Measurements from ENCODE around the gene COL13A1.

Gene COL13A1

DNA sequence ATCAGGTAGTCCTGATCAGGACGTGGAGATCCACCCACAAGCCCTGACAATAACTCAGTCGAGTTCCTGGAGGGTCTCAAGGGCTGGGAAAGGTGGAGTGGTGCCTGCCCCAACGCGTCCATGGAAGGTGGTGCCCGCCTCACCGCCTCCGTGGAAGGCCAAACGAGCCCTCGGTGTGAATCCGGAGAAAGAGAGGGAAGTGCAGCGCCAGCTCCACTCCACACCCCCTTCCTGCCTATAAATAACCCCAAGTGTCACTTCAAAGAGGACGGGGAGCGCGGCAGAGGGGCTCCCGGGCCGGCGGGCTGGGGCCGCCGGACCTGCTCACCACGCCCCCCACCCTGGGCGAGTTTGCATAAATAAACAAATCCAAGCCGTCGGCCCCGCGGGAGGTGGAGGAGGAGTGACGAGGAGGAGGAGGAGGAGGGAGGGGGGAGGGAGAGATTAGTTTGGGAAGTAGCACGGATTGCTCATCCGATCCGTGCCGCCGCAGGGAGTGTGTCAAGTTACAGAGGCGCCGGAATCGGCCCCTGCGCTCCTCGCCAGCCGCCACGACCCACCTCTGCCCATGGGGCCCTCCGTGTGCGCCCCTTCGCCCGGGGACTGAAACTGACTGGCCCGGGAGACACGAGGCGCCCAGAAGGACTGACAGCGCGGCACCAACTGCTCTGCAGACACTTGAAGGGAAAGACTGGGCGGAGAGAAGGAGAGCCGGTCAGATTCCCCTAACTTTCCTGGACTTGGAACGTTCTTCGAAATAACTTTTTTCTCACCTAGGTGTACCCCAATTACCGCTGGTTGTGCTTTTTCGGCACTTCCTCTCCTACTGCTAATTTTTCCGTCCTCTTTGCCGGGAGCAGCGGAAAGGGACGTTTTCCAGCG, at the start of gene COL13A1:
Gene COL13A1 (plus strand): TSS at position 473 of the 882 bp plus-strand sequence. CDS start 518 bp downstream, outside the sequence.
- Mint-ChIP-seq H3K36me3 (ENCODE audit: low read depth) (no peaks in the 10 kb centered on the region), H3K27ac (no peak within 1 kb of the TSS), H3K9me3 (no peaks in the 10 kb centered on the region), H3K4me3 (peak within 1 kb of the TSS; percentile 27), H3K4me1 (ENCODE audit: low read depth) (peaks cover 7% of the 10 kb centered on the region), H3K27me3 (peaks cover 75% of the 10 kb centered on the region)
- no peak for DNase-seq

DNA sequence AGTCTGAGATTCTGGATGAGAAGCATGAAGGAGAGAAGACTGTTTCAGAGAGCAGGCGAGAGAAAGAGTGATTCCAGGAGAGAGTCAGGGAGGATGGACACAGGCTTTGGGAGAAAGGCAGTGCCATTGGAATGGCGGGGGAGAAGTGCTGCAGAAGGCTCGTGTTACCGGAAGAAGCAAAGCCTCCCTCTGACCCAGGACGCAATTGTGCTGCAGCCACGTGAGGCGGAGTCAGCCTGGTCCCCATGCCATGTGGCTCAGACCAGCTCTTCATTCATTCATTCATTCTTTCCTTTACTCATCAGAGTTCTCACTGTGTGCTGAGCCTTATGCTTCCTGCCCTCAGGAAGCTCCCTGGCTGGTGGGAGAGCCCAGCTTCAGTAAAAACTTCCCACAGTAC, 49.2 kb upstream of the COL13A1 start:
- no peaks in the 10 kb centered on the region for H3K36me3 Mint-ChIP-seq (ENCODE audit: low read depth)
- peaks cover 36% of the 10 kb centered on the region for H3K27me3 Mint-ChIP-seq
- H3K9me3 Mint-ChIP-seq = no peaks in the 10 kb centered on the region
- H3K4me3 Mint-ChIP-seq = no peak overlapping the region
- no peak overlapping the region for H3K27ac Mint-ChIP-seq
- no peaks in the 10 kb centered on the region for H3K4me1 Mint-ChIP-seq (ENCODE audit: low read depth)
- no peak for DNase-seq

DNA sequence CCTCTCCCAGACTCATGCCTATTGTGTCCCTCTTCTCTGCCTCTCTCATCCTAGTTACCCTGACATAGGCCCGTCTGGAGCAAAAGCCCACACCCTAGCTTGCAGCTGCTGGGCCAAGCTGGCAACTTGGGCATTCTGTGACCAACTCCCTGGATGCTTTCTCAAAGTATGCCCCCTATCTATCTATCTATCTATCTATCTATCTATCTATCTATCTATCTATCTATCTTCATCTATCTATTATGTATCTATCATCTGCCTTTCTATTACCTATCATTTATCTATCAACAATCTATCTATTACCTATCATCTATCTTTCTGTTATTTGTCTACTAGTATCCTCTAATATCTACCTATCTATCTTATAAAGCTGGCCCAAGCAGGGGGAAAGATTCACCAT, 45.4 kb upstream of the COL13A1 start:
- Mint-ChIP-seq H3K36me3 (ENCODE audit: low read depth) (no peaks in the 10 kb centered on the region), H3K27ac (no peak overlapping the region), H3K27me3 (peaks cover 16% of the 10 kb centered on the region), H3K9me3 (no peaks in the 10 kb centered on the region), H3K4me1 (ENCODE audit: low read depth) (no peaks in the 10 kb centered on the region), H3K4me3 (no peak overlapping the region)
- DNase-seq = no peak

DNA sequence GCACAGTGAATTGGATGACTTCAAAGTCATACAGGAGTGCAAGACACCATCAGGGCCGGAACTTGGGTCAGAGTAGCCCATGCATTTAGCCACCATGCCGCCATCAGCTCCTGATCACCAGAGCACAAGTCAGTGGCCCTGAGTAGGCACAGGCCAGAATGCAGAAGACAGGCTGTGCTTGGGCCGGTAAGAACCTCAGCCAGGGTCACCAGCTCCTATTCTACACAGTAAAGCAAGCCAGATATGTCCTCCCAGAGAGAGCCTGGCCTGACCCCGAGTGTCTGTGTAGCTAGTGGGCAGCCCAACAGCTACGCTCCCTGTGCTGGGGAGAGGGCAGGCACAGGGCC, 44.5 kb upstream of the COL13A1 start:
- Mint-ChIP-seq H3K4me3 (no peak overlapping the region), H3K4me1 (ENCODE audit: low read depth) (no peaks in the 10 kb centered on the region), H3K36me3 (ENCODE audit: low read depth) (no peaks in the 10 kb centered on the region), H3K27me3 (peaks cover 10% of the 10 kb centered on the region), H3K9me3 (no peaks in the 10 kb centered on the region), H3K27ac (no peak overlapping the region)
- no peak for DNase-seq

DNA sequence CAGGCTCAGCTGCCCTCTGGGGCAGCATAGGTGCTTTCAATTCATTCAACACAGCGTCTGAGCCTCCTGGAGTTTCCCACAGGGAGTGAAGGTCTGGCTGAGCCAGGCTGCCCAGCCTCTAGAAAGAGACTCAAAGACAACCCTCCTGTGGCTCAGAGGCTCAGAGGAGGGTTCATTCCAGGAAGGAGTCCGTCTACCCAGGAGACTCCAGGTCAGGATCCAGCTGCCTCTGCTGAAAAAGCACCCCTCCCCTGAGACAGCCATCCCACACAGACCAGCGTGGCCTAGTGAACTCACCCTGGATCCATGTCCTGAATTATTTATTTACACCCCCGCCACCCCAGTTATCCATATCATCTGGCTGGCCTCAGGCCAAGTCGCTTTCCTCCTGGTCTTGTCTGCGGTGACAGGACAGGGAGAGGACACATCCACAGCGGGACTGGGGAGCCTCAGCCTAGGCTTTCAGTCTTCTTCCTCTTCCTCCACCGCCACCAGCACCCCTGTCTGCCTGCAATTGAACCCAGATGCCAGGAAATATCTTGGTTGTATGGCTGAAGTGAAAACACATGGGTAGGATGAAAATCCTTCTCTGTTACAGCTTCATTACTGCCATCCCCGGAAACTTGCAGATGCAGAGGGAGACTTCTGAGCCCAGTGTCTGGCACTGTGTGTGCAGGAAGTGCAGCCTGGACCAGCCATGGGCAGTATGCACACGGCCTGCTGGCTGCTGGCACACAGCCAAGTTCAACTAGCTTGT, 44.0 kb upstream of the COL13A1 start:
- Mint-ChIP-seq H3K4me3 (no peak overlapping the region), H3K4me1 (ENCODE audit: low read depth) (no peaks in the 10 kb centered on the region), H3K27me3 (peaks cover 6% of the 10 kb centered on the region), H3K9me3 (no peaks in the 10 kb centered on the region), H3K27ac (no peak overlapping the region), H3K36me3 (ENCODE audit: low read depth) (no peaks in the 10 kb centered on the region)
- DNase-seq = no peak

DNA sequence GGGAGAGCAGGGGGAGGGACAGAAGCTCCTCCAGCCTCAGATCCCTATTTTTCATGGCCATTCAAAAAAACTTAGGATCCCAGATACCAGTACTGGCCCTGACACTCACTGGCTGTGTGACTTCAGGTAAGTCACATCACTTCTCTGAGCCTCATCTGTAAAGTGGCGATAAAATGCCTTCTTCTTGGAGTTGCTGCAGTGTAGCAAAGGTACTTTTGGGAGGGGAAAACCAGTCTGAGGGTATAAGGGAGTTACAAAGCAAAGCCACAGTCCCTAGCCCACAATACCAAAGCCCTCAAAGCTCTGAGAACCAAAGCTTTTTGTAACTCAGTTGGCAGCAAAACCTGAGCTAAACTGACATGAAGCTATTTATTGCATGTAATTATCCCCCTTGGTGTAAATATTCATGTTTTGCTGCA, 43.4 kb upstream of the COL13A1 start:
- Mint-ChIP-seq H3K9me3 (no peaks in the 10 kb centered on the region), H3K27me3 (peaks cover 6% of the 10 kb centered on the region), H3K27ac (no peak overlapping the region), H3K4me3 (no peak overlapping the region), H3K4me1 (ENCODE audit: low read depth) (no peaks in the 10 kb centered on the region), H3K36me3 (ENCODE audit: low read depth) (no peaks in the 10 kb centered on the region)
- no peak for DNase-seq

DNA sequence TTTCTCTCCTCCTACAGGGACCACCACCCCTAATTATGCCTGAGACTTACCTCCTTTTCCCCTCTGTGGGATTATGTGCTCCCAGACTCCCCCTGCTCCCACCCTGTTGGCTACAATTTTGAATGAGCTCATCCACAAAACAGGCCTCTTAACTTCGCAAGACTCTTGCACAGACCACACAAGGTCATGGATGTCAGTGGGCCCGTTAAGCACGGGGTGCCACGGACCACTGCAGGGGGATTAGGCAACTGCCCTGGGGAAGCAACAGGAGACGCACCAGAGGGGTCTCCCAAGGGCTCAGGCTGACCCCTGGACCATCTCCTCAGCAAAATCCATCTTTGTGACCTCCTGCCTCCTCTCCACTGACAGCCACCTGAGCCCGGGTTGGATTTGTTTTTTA, 42.1 kb upstream of the COL13A1 start:
- no peak overlapping the region for H3K27ac Mint-ChIP-seq
- peaks cover 6% of the 10 kb centered on the region for H3K27me3 Mint-ChIP-seq
- H3K4me1 Mint-ChIP-seq (ENCODE audit: low read depth) = no peaks in the 10 kb centered on the region
- DNase-seq = no peak
- no peaks in the 10 kb centered on the region for H3K9me3 Mint-ChIP-seq
- H3K36me3 Mint-ChIP-seq (ENCODE audit: low read depth) = no peaks in the 10 kb centered on the region
- H3K4me3 Mint-ChIP-seq = no peak overlapping the region

DNA sequence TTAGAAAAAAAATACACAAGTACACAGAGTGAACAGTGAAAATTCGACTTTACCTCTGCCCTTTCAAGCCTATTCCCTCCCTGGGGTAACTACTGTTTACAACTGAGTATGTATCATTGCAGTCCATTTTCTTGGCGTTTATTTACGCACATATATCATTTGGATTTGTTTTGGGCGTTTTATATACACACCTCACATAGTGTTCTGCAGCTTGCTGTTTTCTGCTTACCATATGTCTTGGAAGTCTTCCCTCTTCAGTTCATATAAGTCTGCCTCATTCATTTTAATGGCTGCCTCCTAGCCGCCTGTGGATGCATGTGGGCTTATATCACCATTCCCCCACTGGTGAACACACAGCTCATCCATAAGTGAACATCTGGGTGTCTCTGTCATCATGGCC, 41.6 kb upstream of the COL13A1 start:
- Mint-ChIP-seq H3K27ac (no peak overlapping the region), H3K36me3 (ENCODE audit: low read depth) (no peaks in the 10 kb centered on the region), H3K4me3 (no peak overlapping the region), H3K9me3 (no peaks in the 10 kb centered on the region), H3K4me1 (ENCODE audit: low read depth) (no peaks in the 10 kb centered on the region), H3K27me3 (peaks cover 6% of the 10 kb centered on the region)
- no peak for DNase-seq

DNA sequence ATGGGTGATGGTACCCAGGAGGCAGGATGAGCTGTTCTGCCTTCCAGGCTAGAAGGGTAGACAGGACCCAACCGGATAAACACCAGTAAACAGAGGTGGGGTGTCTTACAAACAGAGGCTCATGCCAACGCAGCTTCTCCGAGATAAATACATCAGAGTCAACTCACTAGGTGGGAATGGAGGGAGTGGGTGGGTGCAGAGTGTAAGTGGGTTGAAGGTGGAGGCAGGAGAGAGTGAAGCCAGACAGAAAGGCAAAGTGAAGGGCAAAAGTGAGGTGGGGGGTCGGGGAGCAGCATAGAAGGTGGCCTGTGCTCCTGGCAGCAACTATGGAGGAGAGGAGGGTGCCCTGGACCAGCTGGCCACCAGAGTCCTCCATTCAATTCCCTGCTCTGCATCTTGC, 40.4 kb upstream of the COL13A1 start:
- Mint-ChIP-seq H3K27me3 (peaks cover 6% of the 10 kb centered on the region), H3K4me3 (no peak overlapping the region), H3K36me3 (ENCODE audit: low read depth) (no peaks in the 10 kb centered on the region), H3K9me3 (no peaks in the 10 kb centered on the region), H3K4me1 (ENCODE audit: low read depth) (no peaks in the 10 kb centered on the region), H3K27ac (no peak overlapping the region)
- DNase-seq = no peak

DNA sequence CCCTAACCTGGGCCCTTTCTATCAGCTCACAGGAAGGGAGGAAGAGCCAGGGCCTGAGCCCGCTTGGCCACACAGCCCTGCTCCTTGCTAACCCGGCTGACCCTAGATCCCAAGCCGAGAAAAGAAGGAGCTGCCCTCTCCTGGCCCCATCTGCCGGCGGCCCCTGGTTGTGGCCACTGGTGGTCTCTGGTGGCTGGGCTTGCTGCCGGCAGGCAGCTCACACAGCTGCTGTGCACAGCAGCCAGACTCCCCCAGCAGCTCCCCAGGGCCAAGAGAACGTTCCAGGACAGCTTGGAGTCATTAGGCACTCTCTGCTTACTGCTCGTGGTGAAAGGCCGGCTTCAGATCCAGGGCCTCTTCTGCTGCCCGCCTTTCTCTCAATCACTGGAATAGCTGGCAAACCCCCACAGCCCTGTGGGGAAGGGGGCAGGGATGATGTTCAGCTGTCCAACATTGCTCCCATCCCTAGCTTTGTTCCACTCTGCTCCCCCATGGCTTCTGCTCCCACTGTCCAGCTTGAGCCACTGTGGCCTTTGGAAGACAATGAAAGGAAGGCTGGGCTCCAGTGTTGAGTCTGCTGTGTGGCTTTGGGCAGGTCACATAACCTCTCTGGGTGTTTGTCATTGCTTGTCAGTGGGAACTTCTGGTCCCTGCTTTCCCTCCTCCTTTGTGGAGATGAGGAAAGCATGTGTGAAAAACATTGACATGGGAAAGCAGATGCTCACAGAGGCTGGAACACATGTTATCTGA, 35.4 kb upstream of the COL13A1 start:
- no peaks in the 10 kb centered on the region for H3K36me3 Mint-ChIP-seq (ENCODE audit: low read depth)
- H3K27ac Mint-ChIP-seq = no peak overlapping the region
- H3K9me3 Mint-ChIP-seq = no peaks in the 10 kb centered on the region
- no peaks in the 10 kb centered on the region for H3K4me1 Mint-ChIP-seq (ENCODE audit: low read depth)
- H3K4me3 Mint-ChIP-seq = no peak overlapping the region
- no peak for DNase-seq
- peaks cover 18% of the 10 kb centered on the region for H3K27me3 Mint-ChIP-seq

DNA sequence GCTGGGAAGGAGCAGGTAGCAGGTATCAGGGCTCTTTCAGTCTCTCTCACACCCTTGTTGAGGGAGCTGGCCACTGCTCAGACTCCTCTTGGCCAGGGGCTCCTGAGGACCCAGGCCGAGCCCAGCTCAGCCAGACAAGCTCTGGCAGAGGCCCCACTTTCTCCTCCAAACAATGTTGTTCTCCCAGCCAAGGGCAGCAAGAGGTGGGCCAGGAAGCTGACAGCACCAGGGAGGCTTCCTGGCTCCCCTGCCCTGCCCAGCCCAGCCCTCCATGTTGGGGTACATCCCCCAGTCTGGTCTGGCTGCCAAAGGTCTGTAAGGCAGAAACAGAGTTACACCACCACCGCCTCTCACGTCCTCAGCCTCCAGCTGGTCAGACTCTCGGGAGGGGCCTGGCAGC, 33.9 kb upstream of the COL13A1 start:
- H3K4me1 Mint-ChIP-seq (ENCODE audit: low read depth) = no peaks in the 10 kb centered on the region
- no peak overlapping the region for H3K4me3 Mint-ChIP-seq
- no peak for DNase-seq
- no peaks in the 10 kb centered on the region for H3K9me3 Mint-ChIP-seq
- H3K27me3 Mint-ChIP-seq = peaks cover 17% of the 10 kb centered on the region
- H3K27ac Mint-ChIP-seq = no peak overlapping the region
- no peaks in the 10 kb centered on the region for H3K36me3 Mint-ChIP-seq (ENCODE audit: low read depth)

DNA sequence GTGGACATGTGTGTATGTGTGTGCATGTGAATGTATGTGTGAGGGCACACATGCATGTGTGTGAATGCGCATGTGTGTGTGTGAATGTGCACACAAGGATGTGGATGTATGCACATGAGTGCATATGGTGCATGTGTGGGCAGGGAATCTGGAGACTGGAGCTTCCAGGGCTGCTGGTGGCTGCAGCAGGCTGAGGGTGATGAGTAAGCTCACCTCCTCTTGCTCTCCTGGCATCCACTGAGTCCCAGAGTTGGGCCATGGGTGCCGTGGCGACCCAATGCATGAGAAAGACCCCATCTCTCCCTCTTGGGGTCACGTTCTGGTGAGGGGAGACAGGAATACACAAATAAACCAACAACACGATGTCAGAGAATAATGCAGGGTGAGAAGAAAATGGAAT, 33.3 kb upstream of the COL13A1 start:
- Mint-ChIP-seq H3K27ac (no peak overlapping the region), H3K27me3 (peaks cover 22% of the 10 kb centered on the region), H3K9me3 (no peaks in the 10 kb centered on the region)

DNA sequence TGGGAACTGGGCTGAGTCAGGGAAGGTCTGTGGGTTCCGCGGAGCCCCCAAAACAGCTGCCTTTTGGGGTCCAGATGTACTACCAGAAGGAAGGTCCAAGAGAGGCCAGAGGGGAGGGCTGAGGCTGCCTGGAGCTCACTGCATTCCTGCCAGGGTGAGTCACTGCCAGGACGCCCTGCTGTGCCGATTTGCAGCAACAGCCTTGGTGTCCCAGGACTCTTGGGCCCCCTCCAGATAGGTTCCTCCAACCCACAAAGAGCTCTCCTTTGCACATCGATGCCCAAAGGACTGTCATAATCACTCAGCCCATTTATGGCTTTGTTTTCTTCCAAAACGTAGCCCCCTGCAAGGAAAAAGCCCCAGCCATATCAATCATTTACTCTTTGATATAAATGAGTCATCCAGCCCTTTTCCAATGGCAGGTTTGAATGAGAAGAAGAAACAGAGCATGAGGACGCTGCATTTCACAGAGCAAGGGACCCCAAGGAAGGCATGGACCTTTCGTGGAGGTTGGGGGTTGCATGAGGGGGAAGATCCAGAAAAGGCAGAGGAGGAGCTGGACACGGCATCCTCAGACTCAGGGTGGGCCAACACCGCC, 32.2 kb upstream of the COL13A1 start:
- H3K27me3 Mint-ChIP-seq = peaks cover 22% of the 10 kb centered on the region
- H3K27ac Mint-ChIP-seq = no peak overlapping the region
- H3K36me3 Mint-ChIP-seq (ENCODE audit: low read depth) = no peaks in the 10 kb centered on the region
- no peaks in the 10 kb centered on the region for H3K9me3 Mint-ChIP-seq
- no peak for DNase-seq
- H3K4me3 Mint-ChIP-seq = no peak overlapping the region
- no peaks in the 10 kb centered on the region for H3K4me1 Mint-ChIP-seq (ENCODE audit: low read depth)

More for the DNA sequence above, 33.3 kb upstream of the COL13A1 start:
- H3K36me3 Mint-ChIP-seq (ENCODE audit: low read depth) = no peaks in the 10 kb centered on the region
- no peak for DNase-seq
- no peak overlapping the region for H3K4me3 Mint-ChIP-seq
- H3K4me1 Mint-ChIP-seq (ENCODE audit: low read depth) = no peaks in the 10 kb centered on the region

DNA sequence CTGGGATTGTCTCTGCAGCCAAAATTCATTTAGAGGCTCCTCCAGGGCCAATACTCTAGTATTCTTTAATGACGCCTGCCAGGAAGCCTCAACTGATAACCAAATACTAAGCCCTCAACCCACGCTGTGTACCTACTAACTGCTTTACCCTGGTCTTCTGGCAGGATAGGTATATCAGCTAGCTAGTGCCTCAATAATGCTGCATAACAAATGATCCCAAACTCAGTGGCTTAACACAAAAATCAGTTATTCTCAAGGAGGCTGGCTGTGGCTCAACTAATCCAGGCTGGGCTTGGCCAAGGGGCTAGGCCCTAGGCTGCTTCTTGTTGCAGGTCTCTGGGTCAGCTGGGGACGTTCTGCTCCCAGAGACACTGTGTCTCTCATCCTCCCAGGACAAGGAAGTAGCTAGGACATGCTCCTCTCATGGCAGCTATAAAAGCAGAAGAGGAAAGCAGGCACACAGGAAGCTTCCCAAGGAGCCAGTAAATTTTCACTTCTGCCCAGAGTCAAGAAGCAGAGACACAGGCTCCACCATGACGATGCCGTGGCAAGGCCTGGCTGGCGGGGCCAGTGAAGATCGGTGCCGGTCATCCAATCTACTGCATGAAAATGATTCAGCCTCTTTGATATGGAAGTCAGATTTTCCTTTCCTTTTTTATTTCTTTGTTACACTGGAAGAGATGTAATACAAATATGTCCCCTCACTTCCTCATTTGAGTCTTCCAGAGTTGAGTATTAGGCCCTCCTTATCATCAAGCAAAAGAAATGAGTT, 28.6 kb upstream of the COL13A1 start:
- Mint-ChIP-seq H3K4me1 (ENCODE audit: low read depth) (no peaks in the 10 kb centered on the region), H3K27me3 (peaks cover 22% of the 10 kb centered on the region), H3K27ac (no peak overlapping the region), H3K4me3 (no peak overlapping the region), H3K9me3 (no peaks in the 10 kb centered on the region), H3K36me3 (ENCODE audit: low read depth) (no peaks in the 10 kb centered on the region)
- DNase-seq = no peak
